H9 (cell line): ENCODE results near the gene SH3RF3. TPM values are rescaled to one million over a fixed set of nuclear protein-coding genes. Genes with fewer than 3 reads are reported as not detected.

Experiments used
- DNase-seq: peaks from one replicate; pipeline ENCODE4 v3.0.0-alpha.2; 2017
- H2AFZ ChIP-seq: one replicate; pipeline ENCODE4 v1.6.1; 2013; ENCODE audit warnings: mild to moderate bottlenecking, low read length, control low read depth, moderate library complexity
- H2AK5ac ChIP-seq: 2 replicates; pipeline ENCODE4 v1.6.1; 2013; ENCODE audit warnings: low read length, control low read depth, mixed read lengths; ENCODE audit not compliant: insufficient read length
- H2BK120ac ChIP-seq: one replicate; pipeline ENCODE4 v1.6.1; 2013; ENCODE audit warnings: low read depth, mild to moderate bottlenecking, low read length, control low read depth, inconsistent platforms; ENCODE audit not compliant: poor library complexity, severe bottlenecking
- H2BK12ac ChIP-seq: 2 replicates; pipeline ENCODE4 v1.6.1; 2013; ENCODE audit warnings: low read length, control low read depth, mixed read lengths, low read depth; ENCODE audit not compliant: insufficient read length
- H2BK15ac ChIP-seq: 2 replicates; pipeline ENCODE4 v1.6.1; 2013; ENCODE audit warnings: low read depth, low read length, control low read depth
- H2BK20ac ChIP-seq: one replicate; pipeline ENCODE4 v1.6.1; 2013; ENCODE audit warnings: low read depth, mild to moderate bottlenecking, low read length, control low read depth, inconsistent platforms; ENCODE audit not compliant: poor library complexity, severe bottlenecking
- H2BK5ac ChIP-seq: 2 replicates; pipeline ENCODE4 v1.6.1; 2013; ENCODE audit warnings: low read length, control low read depth, mixed read lengths; ENCODE audit not compliant: insufficient read length
- H3K14ac ChIP-seq: 2 replicates; pipeline ENCODE4 v1.6.1; 2013; ENCODE audit warnings: low read length, control low read depth; ENCODE audit not compliant: insufficient read depth
- H3K18ac ChIP-seq: 2 replicates; pipeline ENCODE4 v1.6.1; 2013; ENCODE audit warnings: low read depth, mild to moderate bottlenecking, mixed read lengths, low read length, control low read depth; ENCODE audit not compliant: insufficient read length
- H3K23ac ChIP-seq: 2 replicates; pipeline ENCODE4 v1.6.1; 2013; ENCODE audit warnings: low read length, control low read depth, mixed read lengths, low read depth; ENCODE audit not compliant: insufficient read length
- H3K23me2 ChIP-seq: 2 replicates; pipeline ENCODE4 v1.6.1; 2013; ENCODE audit warnings: low read depth, mild to moderate bottlenecking, mixed read lengths, low read length, control low read depth; ENCODE audit not compliant: insufficient read length, poor library complexity, severe bottlenecking
- H3K27ac ChIP-seq: 2 replicates; pipeline ENCODE4 v1.5.1; 2013; ENCODE audit warnings: low read length, control low read depth, mixed read lengths, low read depth; ENCODE audit not compliant: insufficient read length
- H3K27me3 ChIP-seq: 2 replicates; pipeline ENCODE4 v1.6.1; 2013; ENCODE audit warnings: low read length, control low read depth, inconsistent platforms; ENCODE audit not compliant: insufficient read depth
- H3K4ac ChIP-seq: 2 replicates; pipeline ENCODE4 v1.6.1; 2013; ENCODE audit warnings: low read depth, mild to moderate bottlenecking, control low read depth, inconsistent platforms, low read length, moderate library complexity
- H3K4me1 ChIP-seq: 2 replicates; pipeline ENCODE4 v1.6.1; 2013; ENCODE audit warnings: low read length, control low read depth, inconsistent platforms; ENCODE audit not compliant: insufficient read depth
- H3K4me2 ChIP-seq: 2 replicates; pipeline ENCODE4 v1.6.1; 2013; ENCODE audit warnings: low read length, control low read depth, mixed read lengths; ENCODE audit not compliant: insufficient read length, insufficient read depth
- H3K56ac ChIP-seq: 2 replicates; pipeline ENCODE4 v1.6.1; 2013; ENCODE audit warnings: low read depth, mild to moderate bottlenecking, mixed read lengths, low read length, control low read depth; ENCODE audit not compliant: insufficient read length
- H3K79me1 ChIP-seq: 2 replicates; pipeline ENCODE4 v1.6.1; 2013; ENCODE audit warnings: low read depth, mild to moderate bottlenecking, moderate library complexity, low read length, control low read depth, inconsistent platforms; ENCODE audit not compliant: insufficient read depth, poor library complexity, severe bottlenecking
- H3K79me2 ChIP-seq: 2 replicates; pipeline ENCODE4 v1.6.1; 2013; ENCODE audit warnings: low read length, control low read depth, inconsistent platforms; ENCODE audit not compliant: insufficient read depth
- H3K9ac ChIP-seq: 2 replicates; pipeline ENCODE4 v1.6.1; 2013; ENCODE audit warnings: low read length, control low read depth, mixed read lengths; ENCODE audit not compliant: insufficient read length; ENCODE audit errors: extremely low read depth
- H3K9me3 ChIP-seq: one replicate; pipeline ENCODE4 v1.6.1; 2013; ENCODE audit warnings: low read depth, low read length, inconsistent platforms; ENCODE audit not compliant: control insufficient read depth
- H3T11ph ChIP-seq: one replicate; pipeline ENCODE4 v1.6.1; 2013; ENCODE audit warnings: mild to moderate bottlenecking, low read length, control low read depth, inconsistent platforms
- H4K20me1 ChIP-seq: one replicate; pipeline ENCODE4 v1.6.1; 2013; ENCODE audit not compliant: control insufficient read depth, insufficient read length, insufficient read depth
- H4K5ac ChIP-seq: 2 replicates; pipeline ENCODE4 v1.6.1; 2013; ENCODE audit warnings: low read depth, mild to moderate bottlenecking, mixed read lengths, low read length, control low read depth; ENCODE audit not compliant: insufficient read length
- H4K8ac ChIP-seq: replicated peaks from 2 replicates; pipeline ENCODE4 v1.6.1; 2013; ENCODE audit warnings: low read length, control low read depth, mixed read lengths, low read depth; ENCODE audit not compliant: insufficient read length
- H4K91ac ChIP-seq: 2 replicates; pipeline ENCODE4 v1.6.1; 2013; ENCODE audit warnings: low read depth, mild to moderate bottlenecking, moderate library complexity, mixed read lengths, low read length, control low read depth; ENCODE audit not compliant: insufficient read length
- H3K27ac Mint-ChIP-seq, 3 experiments: 2 replicates in 2 of 3; 3 replicates in 1 of 3; pipeline ENCODE4 v1.8.0; 2020 to 2021; ENCODE audit warnings: mixed read lengths in 3 of 3, mild to moderate bottlenecking in 1 of 3, moderate library complexity in 1 of 3
- H3K27me3 Mint-ChIP-seq: 2 replicates; pipeline ENCODE4 v1.8.0; 2021; ENCODE audit warnings: low read depth, mild to moderate bottlenecking, moderate library complexity, mixed read lengths
- H3K36me3 Mint-ChIP-seq, 3 experiments: 2 replicates in 2 of 3; 3 replicates in 1 of 3; pipeline ENCODE4 v1.8.0; 2020 to 2021; ENCODE audit warnings: low read depth in 3 of 3, mixed read lengths in 3 of 3; ENCODE audit not compliant: insufficient read depth in 1 of 3
- H3K4me1 Mint-ChIP-seq, 2 experiments: 2 replicates each; pipeline ENCODE4 v1.8.0; 2020; ENCODE audit warnings: mixed read lengths in 2 of 2
- H3K4me3 Mint-ChIP-seq, 2 experiments: 2 replicates in 1 of 2; 3 replicates in 1 of 2; pipeline ENCODE4 v1.8.0; 2020 to 2021; ENCODE audit warnings: mild to moderate bottlenecking in 2 of 2, mixed read lengths in 2 of 2, moderate library complexity in 1 of 2
- H3K9me3 Mint-ChIP-seq, 2 experiments: 2 replicates in 1 of 2; 3 replicates in 1 of 2; pipeline ENCODE4 v1.8.0; 2020; ENCODE audit warnings: mild to moderate bottlenecking in 2 of 2, mixed read lengths in 2 of 2, moderate library complexity in 1 of 2
- CTCF ChIP-seq: fragments of 200-600 bp; sonication (generic); conservative IDR thresholded peaks from 3 replicates; pipeline ENCODE4 v1.8.0; 2021; ENCODE audit warnings: antibody characterized with exemption, mild to moderate bottlenecking
- WGBS: extraction: QIAGEN DNeasy Blood & Tissue Kit; methylation state at CpG from one replicate; pipeline ENCODE4 v1.1.7; 2013; ENCODE audit warnings: missing lambda C conversion rate, low lambda C conversion rate, mixed read lengths; ENCODE audit not compliant: insufficient read length; ENCODE audit errors: extremely low coverage; 5-methylcytosine and 5-hydroxymethylcytosine counted together
- total RNA-seq: library from RNA; stranded (reverse); gene quantifications from 2 replicates; pipeline ENCODE4 v1.2.1, GENCODE V29; 2021

Gene SH3RF3
- total RNA-seq, 1 experiment from 2014 or later: 0.46 TPM

DNA sequence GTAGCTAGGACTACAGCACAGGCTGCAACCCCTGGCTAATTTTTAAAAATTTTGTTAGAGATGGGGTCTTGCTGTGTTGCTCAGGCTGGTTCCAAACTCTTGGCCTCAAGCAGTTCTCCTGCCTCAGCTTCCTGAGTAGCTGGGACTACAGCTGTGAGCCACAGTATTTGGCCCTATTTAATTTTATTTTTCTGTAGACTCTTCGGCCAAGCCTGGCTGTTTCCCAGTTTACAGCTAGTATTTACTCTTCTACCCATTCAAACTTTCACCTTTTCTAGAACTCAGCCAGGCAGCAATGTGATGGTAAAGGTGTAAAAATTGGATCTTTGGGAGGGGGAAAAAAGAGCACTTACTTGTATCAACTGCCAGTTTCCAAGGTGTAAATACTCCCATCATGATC is 35.3 kb downstream of the SH3RF3 start:
- H3K9me3 Mint-ChIP-seq: no peaks in the 10 kb centered on the region
- H3K27ac ChIP-seq: no peak overlapping the region
- H3K4me2 ChIP-seq: no peak overlapping the region

More for the DNA sequence above, 35.3 kb downstream of the SH3RF3 start:
- TF ChIP-seq CTCF: no peak
- Histone ChIP-seq H3K23ac (no peak overlapping the region), H3K4me1 (peaks cover 2% of the 10 kb centered on the region; the same call in 1 of the 2 replicates), H4K8ac (no peak overlapping the region), H2BK12ac (no peak overlapping the region), H2AFZ (no peak overlapping the region), H2BK120ac (no peak overlapping the region), H3K79me2 (no peaks in the 10 kb centered on the region), H3K79me1 (no peaks in the 10 kb centered on the region), H3K27me3 (no peaks in the 10 kb centered on the region), H3K9me3 (no peaks in the 10 kb centered on the region), H2BK5ac (no peak overlapping the region), H2BK20ac (no peak overlapping the region), H3K4ac (no peak overlapping the region), H4K91ac (no peak overlapping the region), H3K14ac (no peak overlapping the region), H3K23me2 (no peaks in the 10 kb centered on the region), H4K5ac (no peak overlapping the region), H3K9ac (no peak overlapping the region), H3T11ph (no peak overlapping the region), H2BK15ac (no peak overlapping the region), H2AK5ac (no peak overlapping the region), H4K20me1 (no peaks in the 10 kb centered on the region), H3K56ac (no peak overlapping the region), H3K18ac (no peak overlapping the region)
- Mint-ChIP-seq H3K36me3 (no peaks in the 10 kb centered on the region; a peak in 1 of 7 replicates), H3K4me1 (peaks cover 15 to 18% of the 10 kb centered on the region in 2 experiments), H3K27me3 (no peaks in the 10 kb centered on the region; the same call in none of the 2 replicates), H3K4me3 (no peak overlapping the region), H3K27ac (no peak overlapping the region)
- WGBS: no CpG with 5 or more reads among the region's 1 CpG
- no peak for DNase-seq
